Tongue (tissue), 2 donors: ENCODE results near the gene ACAD11. TPM values are rescaled to one million over a fixed set of nuclear protein-coding genes. Genes with fewer than 3 reads are reported as not detected.

ENCODE experiments used
- DNase-seq: peaks from one replicate; pipeline ENCODE4 v3.0.0-alpha.2; 2015
- total RNA-seq: library from RNA; depleted of rRNA; stranded (reverse); fragments of >200 nt; gene quantifications from one replicate; pipeline ENCODE4 v1.2.3, GENCODE V29; 2014

Gene ACAD11
- total RNA-seq, 1 donor from 2014 or later, result 28.3 TPM

GRCh38 chr3:132509096-132509495, 150.5 kb downstream of the ACAD11 start:
- DNase-seq, result no peak

Other genes starting within 250 kb of the ACAD11 start
- 67.9 TPM for gene DNAJC13, start 242.3 kb downstream of the ACAD11 start, total RNA-seq
- gene ACKR4, start 62.5 kb downstream of the ACAD11 start, total RNA-seq, result 6.6 TPM
- gene UBA5, start 520 bp upstream of the ACAD11 start, total RNA-seq, result 63.6 TPM
- 36.7 TPM for gene NPHP3, start 62.6 kb upstream of the ACAD11 start, total RNA-seq